H1 (cell line): Measurements from ENCODE around the gene TMPRSS9.

Experiments used
- ATF3 ChIP-seq: IDR thresholded peaks from 2 replicates; pipeline ENCODE4 v1.6.1; 2011; ENCODE audit warnings: low read depth, mild to moderate bottlenecking, low read length; ENCODE audit not compliant: insufficient read depth
- BACH1 ChIP-seq: IDR thresholded peaks from 2 replicates; pipeline ENCODE4 v1.6.1; 2012; ENCODE audit warnings: low read length, improper control_type of control experiment
- CTCF ChIP-seq, 3 experiments: IDR thresholded peaks; 1 replicate in 2 of 3; 2 replicates in 1 of 3; pipeline versions ENCODE4 v1.5.1 to v1.6.1; 2011; ENCODE audit warnings: low read length in 3 of 3, mild to moderate bottlenecking in 3 of 3, inconsistent platforms in 2 of 3, low read depth in 1 of 3, moderate library complexity in 1 of 3; ENCODE audit not compliant: insufficient read depth in 1 of 3; ENCODE audit errors: control extremely low read depth in 1 of 3
- EZH2 ChIP-seq: fragments of 200-600 bp; sonication (generic); IDR thresholded peaks from 2 replicates; pipeline ENCODE4 v1.7.1; 2012; ENCODE audit warnings: low read depth, mild to moderate bottlenecking, moderate library complexity, low read length, inconsistent platforms; ENCODE audit not compliant: severe bottlenecking
- JUN ChIP-seq: IDR thresholded peaks from 2 replicates; pipeline ENCODE4 v1.6.1; 2011; ENCODE audit warnings: low read depth, mild to moderate bottlenecking, improper control_type of control experiment, low read length
- JUND ChIP-seq: IDR thresholded peaks from 2 replicates; pipeline ENCODE4 v1.6.1; 2011; ENCODE audit warnings: mild to moderate bottlenecking, improper control_type of control experiment, low read length
- MAX ChIP-seq: IDR thresholded peaks from 2 replicates; pipeline ENCODE4 v1.6.1; 2012; ENCODE audit warnings: inconsistent platforms
- POLR2A ChIP-seq, 2 experiments: IDR thresholded peaks; 1 replicate in 1 of 2; 2 replicates in 1 of 2; pipeline ENCODE4 v1.6.1; 2011; ENCODE audit warnings: low read depth in 2 of 2, low read length in 2 of 2, mild to moderate bottlenecking in 2 of 2; ENCODE audit errors: control extremely low read depth in 1 of 2
- POLR2AphosphoS5 ChIP-seq: IDR thresholded peaks from 2 replicates; pipeline ENCODE4 v1.6.1; 2011; ENCODE audit warnings: low read depth, low read length
- RAD21 ChIP-seq, 2 experiments: IDR thresholded peaks in 1 of 2; conservative IDR thresholded peaks in 1 of 2; 2 replicates each; pipeline ENCODE4 v1.6.1; 2011; ENCODE audit warnings: low read depth in 2 of 2, low read length in 2 of 2, improper control_type of control experiment in 1 of 2, inconsistent platforms in 1 of 2, mild to moderate bottlenecking in 1 of 2, moderate library complexity in 1 of 2
- SP1 ChIP-seq: IDR thresholded peaks from 2 replicates; pipeline ENCODE4 v1.6.1; 2011; ENCODE audit warnings: low read depth, low read length
- TAF1 ChIP-seq: IDR thresholded peaks from 2 replicates; pipeline ENCODE4 v1.6.1; 2011; ENCODE audit warnings: mild to moderate bottlenecking, low read depth, low read length

GRCh38 chr19:2421581-2422306 is 61.7 kb downstream of the TMPRSS9 start:
- no peak for TF ChIP-seq RAD21 (IDR thresholded peaks at IDR 0.05 in 1 of 2, conservative IDR thresholded peaks at IDR 0.05 in 1 of 2; ENCODE audit: low read depth in 2 of 2, low read length in 2 of 2)
- TF ChIP-seq EZH2 = no peak
- TF ChIP-seq CTCF (IDR thresholded peaks at IDR 0.05; ENCODE audit: control extremely low read depth in 1 of 3, insufficient read depth in 1 of 3, low read depth in 1 of 3, low read length in 3 of 3) = no peak
- TF ChIP-seq POLR2A (IDR thresholded peaks at IDR 0.05; ENCODE audit: control extremely low read depth in 1 of 2, low read depth in 2 of 2, low read length in 2 of 2) = no peak
- no peak for TF ChIP-seq SP1
- TF ChIP-seq ATF3 = no peak
- no peak for TF ChIP-seq MAX
- no peak for TF ChIP-seq BACH1
- TF ChIP-seq JUND = no peak
- TF ChIP-seq POLR2AphosphoS5 = no peak
- no peak for TF ChIP-seq TAF1
- TF ChIP-seq JUN = no peak
